ENCODE results near the gene SLC18B1.
A peak's percentile ranks its signal among the peaks of the same experiment; 100 is the strongest.
"Not testable (repeated sequence)": the region's sequence is repeated elsewhere in the genome, so short reads cannot be mapped to it uniquely, and the experiment has no call there.

The SLC18B1 gene

DNA sequence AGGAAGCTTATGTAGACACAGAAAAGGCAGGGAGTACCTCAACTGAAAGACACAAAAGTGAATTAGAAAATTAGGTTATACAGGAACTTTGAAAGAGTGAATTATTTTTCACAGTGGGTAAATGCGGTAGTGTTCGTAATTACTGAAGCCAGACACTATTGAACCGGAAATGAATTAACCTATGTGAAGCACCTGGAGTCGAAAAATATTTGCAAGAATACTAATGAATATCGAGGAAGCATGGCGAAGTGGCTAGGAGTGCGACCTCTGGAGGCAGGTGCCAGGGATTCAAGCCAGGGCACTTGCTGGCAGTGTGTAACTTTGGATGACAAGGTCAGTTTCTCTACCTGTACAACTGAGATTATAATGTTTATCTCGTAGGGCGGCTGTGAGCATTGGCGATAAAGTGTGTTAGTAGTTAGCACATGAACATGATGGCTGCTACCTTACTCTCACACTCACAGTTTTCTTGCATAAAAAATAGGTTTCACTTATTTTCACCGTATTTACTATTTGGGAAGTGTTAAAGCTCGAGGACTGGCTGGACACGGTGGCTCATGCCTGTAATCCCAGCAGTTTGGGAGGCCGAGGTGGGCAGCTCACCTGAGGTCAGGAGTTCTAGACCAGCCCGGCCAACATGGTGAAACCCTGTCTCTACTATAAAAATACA, 567 bp upstream of the SLC18B1 start:
- DNase-seq: peak; percentile 67

GRCh38 chr6:132795461-132795860, 3.0 kb downstream of the SLC18B1 start:
- DNase-seq: no peak

DNA sequence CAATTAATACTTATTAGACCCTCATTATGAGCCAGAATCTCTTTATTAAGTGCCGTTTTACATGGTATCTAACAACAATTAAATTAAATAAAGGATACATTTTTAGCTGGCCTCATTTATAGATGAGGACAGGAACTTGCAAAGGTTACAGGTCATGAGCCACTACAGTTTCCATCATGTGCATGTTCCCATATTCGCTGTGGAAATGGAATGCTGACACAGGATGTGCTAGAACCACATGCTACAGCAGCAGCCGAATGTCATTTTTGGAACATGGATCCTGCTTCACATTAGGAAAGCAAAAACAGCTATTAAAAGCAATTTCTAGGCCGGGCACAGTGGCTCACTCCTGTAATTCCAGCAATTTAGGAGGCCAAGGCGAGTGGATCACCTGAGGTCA, 5.9 kb downstream of the SLC18B1 start:
- DNase-seq: no peak

GRCh38 chr6:132790450-132790849, 8.0 kb downstream of the SLC18B1 start:
- DNase-seq: no peak

DNA sequence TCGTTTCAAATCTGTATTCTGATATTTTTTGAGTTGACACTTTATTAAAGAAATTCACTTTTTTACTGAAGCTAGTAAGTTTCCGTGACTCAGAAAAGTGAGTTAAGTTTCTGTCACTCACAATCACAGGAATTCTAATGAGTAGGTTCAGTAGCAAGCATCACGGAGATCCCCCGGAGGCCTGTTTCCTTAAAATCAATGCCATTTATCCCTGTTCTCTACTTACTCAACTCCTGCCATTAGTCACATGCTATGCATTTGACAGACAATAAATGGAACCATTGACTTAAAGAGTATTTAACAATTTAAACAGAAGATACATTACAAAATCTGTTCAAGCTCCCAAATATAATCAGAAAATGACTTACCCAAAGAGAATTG, 9.1 kb downstream of the SLC18B1 start:
- DNase-seq: no peak

- no peak for DNase-seq
Measured at GRCh38 chr6:132788658-132789395, 9.6 kb downstream of the SLC18B1 start.

DNA sequence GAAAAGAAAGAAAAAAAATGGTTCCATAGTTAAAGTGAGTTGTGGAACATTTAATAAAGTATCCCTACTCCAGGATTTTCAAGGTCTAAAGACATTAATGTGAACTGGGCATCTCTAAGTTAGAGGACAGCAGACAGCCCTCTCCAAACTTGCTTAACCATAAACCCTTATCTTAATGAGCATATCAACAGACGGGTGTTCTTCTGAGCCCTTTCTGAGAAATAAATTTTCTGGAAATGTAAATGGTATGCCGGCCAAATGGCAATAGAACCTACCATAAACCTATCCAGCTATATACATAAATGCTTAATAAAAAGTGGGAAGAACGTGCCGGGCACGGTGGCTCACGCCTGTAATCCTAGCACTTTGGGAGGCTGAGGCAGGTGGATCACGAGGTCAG, 12.5 kb downstream of the SLC18B1 start:
- no peak for DNase-seq

- no peak for DNase-seq
Measured at GRCh38 chr6:132780770-132781371, 17.6 kb downstream of the SLC18B1 start.

- DNase-seq: not testable (repeated sequence)
Measured at GRCh38 chr6:132777881-132778280, 20.6 kb downstream of the SLC18B1 start.

DNA sequence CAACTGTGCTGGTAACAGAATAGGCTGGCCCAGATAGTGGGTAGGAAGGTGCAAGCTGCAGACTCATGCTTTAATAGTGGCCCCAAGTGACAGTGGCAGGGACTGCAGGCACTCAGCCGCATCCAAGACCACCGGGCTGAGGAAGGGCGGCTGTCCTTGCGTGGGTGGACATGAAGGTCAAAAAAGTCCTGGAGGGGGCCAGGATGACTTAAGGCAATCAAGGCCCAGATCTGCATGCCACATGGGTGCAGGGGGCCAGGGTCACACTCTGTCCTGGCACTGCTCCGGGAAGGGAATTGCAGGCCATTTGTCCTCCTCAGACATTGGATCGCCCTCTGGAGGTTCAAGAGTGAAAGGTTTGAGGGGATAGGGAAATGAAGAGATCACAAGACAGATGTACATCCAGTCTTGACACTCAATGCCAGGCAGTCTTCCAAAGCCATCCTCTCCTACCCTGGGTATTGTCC, 30.4 kb downstream of the SLC18B1 start:
- DNase-seq: no peak

- no peak for DNase-seq
Measured at GRCh38 chr6:132765560-132765959, 32.9 kb downstream of the SLC18B1 start.

GRCh38 chr6:132764370-132764769, 34.1 kb downstream of the SLC18B1 start:
- no peak for DNase-seq

GRCh38 chr6:132763269-132763668, 35.2 kb downstream of the SLC18B1 start:
- DNase-seq: peak; percentile 10

DNA sequence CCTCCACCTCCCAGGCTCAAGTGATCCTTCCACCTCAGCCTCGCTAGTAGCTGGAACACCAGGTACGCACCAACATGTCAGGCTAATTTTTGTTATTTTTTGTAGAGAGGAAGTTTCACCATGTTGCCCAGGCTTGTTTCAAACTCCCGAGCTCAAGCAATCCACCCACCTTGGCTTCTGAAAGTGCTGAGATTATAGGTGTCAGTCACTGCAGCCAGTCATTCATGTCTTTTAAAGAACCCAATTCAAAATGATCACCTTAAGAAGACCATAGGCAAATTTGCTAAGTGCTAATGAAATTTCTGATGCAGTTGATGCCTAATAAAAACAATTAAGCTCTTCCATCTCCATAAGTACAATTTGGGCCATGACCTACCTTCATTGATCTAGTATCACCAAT, 38.2 kb downstream of the SLC18B1 start:
- DNase-seq: no peak

GRCh38 chr6:132758689-132759088, 39.7 kb downstream of the SLC18B1 start:
- DNase-seq: no peak

GRCh38 chr6:132752255-132752654, 46.2 kb downstream of the SLC18B1 start:
- no peak for DNase-seq

- DNase-seq: no peak
Measured at GRCh38 chr6:132751828-132752227, 46.6 kb downstream of the SLC18B1 start.

DNA sequence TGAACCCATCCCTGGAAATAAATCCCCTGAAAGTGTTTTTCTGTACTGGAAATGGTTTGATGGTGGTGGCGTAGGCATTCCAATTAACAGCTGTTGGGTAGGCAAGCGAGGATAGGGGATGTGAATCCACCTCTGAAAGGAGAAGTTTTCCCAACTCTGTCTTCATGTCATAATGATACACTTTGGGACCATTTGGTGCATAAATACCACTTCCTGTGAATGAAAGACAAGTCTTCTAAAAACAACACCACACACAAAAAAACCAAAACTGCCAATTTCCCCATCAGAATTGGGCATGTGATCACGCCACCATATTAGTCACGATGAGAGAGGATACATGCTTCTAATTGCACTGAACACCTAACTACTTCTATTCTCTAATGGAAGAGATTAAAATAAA, 47.1 kb downstream of the SLC18B1 start:
- no peak for DNase-seq

GRCh38 chr6:132750455-132751248, 47.8 kb downstream of the SLC18B1 start:
- DNase-seq: no peak

DNA sequence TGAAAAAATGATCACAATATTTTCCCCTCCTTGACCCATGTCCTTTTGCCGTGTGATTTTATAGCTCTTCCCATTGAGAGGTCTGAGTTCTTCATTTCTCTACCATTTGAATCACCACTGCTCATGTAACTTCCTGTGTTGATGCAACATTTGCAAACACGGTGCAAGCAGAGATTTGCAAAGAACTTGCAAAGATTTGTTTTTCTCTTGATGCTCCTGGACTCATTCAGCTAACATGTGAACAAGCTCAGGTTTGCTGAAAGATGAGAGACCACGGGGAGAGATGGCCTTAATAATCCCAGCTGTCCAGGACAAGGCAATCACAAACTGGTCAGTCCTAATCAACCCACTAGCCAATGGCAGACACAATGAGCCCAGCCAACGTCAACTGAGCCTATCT, 49.3 kb downstream of the SLC18B1 start:
- DNase-seq: no peak

- DNase-seq: no peak
Measured at GRCh38 chr6:132748446-132748845, 50.0 kb downstream of the SLC18B1 start.

DNA sequence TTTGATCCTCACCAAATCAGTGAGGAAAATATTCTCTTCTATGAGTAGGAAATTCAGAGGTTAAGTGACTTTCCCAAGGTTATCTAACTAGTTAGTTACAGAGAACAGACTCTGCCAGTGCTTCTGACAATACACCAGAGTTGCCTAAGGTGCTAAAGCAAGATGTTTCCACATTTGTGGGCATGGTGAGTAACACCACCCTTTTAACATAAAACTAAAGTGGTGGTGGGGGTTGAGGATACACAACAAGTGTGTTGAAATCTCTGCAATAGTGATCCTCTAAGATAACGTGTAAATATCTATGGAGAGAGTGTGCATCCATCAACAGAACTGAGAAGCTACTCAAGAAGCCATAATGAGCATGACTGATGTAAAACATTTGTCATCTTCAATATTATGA, 52.4 kb downstream of the SLC18B1 start:
- no peak for DNase-seq

DNA sequence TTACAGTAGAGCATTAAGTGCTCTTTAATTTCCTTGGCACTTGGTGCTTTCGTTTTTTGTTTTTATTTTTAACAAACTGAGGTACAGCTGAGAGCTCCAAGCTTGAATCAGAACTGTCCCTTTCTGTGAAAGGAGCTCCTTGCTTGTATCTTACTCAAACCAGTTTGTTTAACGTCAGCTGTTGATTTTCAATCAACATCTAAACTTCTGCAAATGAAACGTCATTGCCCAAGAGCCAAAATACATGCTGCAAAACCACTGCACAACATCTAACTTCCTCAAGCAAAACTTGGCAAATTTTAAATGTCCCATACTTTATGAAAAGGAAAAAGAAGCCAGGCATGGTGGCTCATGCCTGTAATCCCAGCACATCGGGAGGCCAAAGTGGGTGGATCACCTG, 55.9 kb downstream of the SLC18B1 start:
- no peak for DNase-seq
